ENCODE measurements around the gene CCNT1. TPM values are rescaled to one million over a fixed set of nuclear protein-coding genes. Genes with fewer than 3 reads are reported as not detected.

Gene CCNT1
- total and polyA plus RNA-seq, 2 experiments from 2014 or later, result 12.8 to 33.6 TPM

DNA sequence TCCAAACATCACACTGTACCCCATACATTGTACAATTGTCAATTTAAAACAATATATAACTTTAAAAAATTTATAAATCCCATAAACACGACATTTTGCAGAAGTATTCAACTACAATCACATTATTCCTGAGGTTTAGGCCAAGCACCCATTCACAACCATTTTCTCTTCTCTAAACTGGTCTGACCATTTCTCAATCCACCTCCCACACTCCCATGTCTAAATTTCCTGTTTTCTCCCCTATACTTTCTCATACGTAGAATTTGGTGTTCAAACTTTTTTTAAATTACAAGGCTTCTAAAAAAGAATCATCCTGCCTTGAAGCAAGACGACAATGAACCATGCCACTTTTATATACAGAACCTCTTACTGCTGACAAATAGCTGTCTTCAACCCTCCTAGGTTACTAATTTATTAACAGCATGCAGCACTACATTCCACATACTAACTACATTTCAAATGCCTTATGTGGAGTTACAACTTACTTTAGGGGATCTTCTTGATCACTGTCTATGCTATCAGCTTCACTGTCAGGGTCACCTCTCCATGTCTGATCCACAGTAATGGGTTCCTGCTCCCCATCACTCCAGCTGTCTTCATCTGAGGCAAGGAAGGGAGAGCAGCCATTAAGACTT is 37.8 kb downstream of the CCNT1 start (continued):
- TF ChIP-seq, protein P1, sequence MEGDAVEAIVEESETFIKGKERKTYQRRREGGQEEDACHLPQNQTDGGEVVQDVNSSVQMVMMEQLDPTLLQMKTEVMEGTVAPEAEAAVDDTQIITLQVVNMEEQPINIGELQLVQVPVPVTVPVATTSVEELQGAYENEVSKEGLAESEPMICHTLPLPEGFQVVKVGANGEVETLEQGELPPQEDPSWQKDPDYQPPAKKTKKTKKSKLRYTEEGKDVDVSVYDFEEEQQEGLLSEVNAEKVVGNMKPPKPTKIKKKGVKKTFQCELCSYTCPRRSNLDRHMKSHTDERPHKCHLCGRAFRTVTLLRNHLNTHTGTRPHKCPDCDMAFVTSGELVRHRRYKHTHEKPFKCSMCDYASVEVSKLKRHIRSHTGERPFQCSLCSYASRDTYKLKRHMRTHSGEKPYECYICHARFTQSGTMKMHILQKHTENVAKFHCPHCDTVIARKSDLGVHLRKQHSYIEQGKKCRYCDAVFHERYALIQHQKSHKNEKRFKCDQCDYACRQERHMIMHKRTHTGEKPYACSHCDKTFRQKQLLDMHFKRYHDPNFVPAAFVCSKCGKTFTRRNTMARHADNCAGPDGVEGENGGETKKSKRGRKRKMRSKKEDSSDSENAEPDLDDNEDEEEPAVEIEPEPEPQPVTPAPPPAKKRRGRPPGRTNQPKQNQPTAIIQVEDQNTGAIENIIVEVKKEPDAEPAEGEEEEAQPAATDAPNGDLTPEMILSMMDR (conservative IDR thresholded peaks at IDR 0.05; ENCODE audit: low read depth in 2 of 2), result no peak
- no peak for TF ChIP-seq REST (IDR thresholded peaks at IDR 0.05; ENCODE audit: unreplicated experiment)
- no peak for TF ChIP-seq EZH2 (IDR thresholded peaks at IDR 0.05; ENCODE audit: low read depth, unreplicated experiment)
- TF ChIP-seq NANOG (IDR thresholded peaks at IDR 0.05; ENCODE audit: borderline replicate concordance), result no peak
- no peak for TF ChIP-seq JUNB (IDR thresholded peaks at IDR 0.05; ENCODE audit: unreplicated experiment)
- TF ChIP-seq ZNF114 (CRISPR knock-in tag; IDR thresholded peaks at IDR 0.05), result no peak
- TF ChIP-seq POLR2AphosphoS5 (IDR thresholded peaks at IDR 0.05; ENCODE audit: low read depth), result no peak

DNA sequence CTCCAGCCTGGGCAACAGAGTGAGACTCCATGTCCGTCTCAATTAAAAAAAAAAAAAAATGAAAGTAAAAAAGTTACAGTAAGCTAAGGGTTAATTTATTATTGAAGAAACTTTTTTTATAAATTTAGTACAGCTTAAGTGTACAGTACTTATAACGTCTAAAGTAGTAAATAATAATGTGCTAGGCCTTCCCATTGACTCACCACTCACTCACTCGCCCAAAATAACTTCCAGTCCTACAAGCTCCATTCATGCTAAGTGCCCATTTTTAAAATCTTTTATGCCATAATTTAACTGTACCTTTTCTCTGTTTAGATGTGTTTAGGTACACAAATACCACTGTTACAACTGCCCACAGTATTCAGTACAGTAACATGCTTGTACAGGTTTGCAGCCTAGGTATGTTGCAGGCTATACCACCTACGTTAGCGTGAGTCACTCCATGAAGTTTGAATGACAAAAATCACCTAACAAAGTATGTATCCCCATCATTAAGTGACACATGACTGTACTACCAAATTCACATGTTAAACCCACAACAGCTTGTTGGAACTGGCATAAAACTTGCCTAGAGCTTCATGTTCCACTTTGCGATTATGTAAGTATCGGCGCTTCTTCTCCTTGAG is 45.2 kb downstream of the CCNT1 start:
- Mint-ChIP-seq H3K27ac (no peak overlapping the region), H3K4me1 (no peaks in the 10 kb centered on the region), H3K36me3 (ENCODE audit: low read depth) (peaks cover 84% of the 10 kb centered on the region), H3K27me3 (ENCODE audit: insufficient read depth, low read depth, poor library complexity) (no peaks in the 10 kb centered on the region), H3K9me3 (no peaks in the 10 kb centered on the region), H3K4me3 (no peak overlapping the region)
- Histone ChIP-seq H3K27me3 (ENCODE audit: insufficient read depth) (no peaks in the 10 kb centered on the region), H3K4me2 (no peak overlapping the region), H3F3A (replicated peaks; ENCODE audit: low read depth) (peaks cover 5% of the 10 kb centered on the region; the same call in 1 of the 2 replicates), H3K27ac (ENCODE audit: low read depth) (no peak overlapping the region), H3K4me1 (ENCODE audit: insufficient read depth) (no peaks in the 10 kb centered on the region), H4K20me1 (replicated peaks; ENCODE audit: insufficient read depth) (peaks cover 34% of the 10 kb centered on the region), H3K36me3 (ENCODE audit: insufficient read depth) (peaks cover 91% of the 10 kb centered on the region), H3K4me3 (no peak overlapping the region), H2AFZ (no peak overlapping the region), H3K79me2 (replicated peaks; ENCODE audit: insufficient read depth) (peaks cover 73% of the 10 kb centered on the region), H3K9me2 (ENCODE audit: insufficient read depth) (no peaks in the 10 kb centered on the region)
- DNase-seq (ENCODE audit: low spot score) (no peak), ATAC-seq (no peak)
- TF ChIP-seq JUNB (IDR thresholded peaks at IDR 0.05; ENCODE audit: unreplicated experiment) (no peak), ZNF114 (CRISPR knock-in tag; IDR thresholded peaks at IDR 0.05) (no peak), NANOG (IDR thresholded peaks at IDR 0.05; ENCODE audit: borderline replicate concordance) (no peak), STAT1 (IDR thresholded peaks at IDR 0.05; ENCODE audit: unreplicated experiment) (no peak), CREB1 (CRISPR knock-in tag; IDR thresholded peaks at IDR 0.05; ENCODE audit: low read depth) (no peak)
- TF ChIP-seq, protein P2, sequence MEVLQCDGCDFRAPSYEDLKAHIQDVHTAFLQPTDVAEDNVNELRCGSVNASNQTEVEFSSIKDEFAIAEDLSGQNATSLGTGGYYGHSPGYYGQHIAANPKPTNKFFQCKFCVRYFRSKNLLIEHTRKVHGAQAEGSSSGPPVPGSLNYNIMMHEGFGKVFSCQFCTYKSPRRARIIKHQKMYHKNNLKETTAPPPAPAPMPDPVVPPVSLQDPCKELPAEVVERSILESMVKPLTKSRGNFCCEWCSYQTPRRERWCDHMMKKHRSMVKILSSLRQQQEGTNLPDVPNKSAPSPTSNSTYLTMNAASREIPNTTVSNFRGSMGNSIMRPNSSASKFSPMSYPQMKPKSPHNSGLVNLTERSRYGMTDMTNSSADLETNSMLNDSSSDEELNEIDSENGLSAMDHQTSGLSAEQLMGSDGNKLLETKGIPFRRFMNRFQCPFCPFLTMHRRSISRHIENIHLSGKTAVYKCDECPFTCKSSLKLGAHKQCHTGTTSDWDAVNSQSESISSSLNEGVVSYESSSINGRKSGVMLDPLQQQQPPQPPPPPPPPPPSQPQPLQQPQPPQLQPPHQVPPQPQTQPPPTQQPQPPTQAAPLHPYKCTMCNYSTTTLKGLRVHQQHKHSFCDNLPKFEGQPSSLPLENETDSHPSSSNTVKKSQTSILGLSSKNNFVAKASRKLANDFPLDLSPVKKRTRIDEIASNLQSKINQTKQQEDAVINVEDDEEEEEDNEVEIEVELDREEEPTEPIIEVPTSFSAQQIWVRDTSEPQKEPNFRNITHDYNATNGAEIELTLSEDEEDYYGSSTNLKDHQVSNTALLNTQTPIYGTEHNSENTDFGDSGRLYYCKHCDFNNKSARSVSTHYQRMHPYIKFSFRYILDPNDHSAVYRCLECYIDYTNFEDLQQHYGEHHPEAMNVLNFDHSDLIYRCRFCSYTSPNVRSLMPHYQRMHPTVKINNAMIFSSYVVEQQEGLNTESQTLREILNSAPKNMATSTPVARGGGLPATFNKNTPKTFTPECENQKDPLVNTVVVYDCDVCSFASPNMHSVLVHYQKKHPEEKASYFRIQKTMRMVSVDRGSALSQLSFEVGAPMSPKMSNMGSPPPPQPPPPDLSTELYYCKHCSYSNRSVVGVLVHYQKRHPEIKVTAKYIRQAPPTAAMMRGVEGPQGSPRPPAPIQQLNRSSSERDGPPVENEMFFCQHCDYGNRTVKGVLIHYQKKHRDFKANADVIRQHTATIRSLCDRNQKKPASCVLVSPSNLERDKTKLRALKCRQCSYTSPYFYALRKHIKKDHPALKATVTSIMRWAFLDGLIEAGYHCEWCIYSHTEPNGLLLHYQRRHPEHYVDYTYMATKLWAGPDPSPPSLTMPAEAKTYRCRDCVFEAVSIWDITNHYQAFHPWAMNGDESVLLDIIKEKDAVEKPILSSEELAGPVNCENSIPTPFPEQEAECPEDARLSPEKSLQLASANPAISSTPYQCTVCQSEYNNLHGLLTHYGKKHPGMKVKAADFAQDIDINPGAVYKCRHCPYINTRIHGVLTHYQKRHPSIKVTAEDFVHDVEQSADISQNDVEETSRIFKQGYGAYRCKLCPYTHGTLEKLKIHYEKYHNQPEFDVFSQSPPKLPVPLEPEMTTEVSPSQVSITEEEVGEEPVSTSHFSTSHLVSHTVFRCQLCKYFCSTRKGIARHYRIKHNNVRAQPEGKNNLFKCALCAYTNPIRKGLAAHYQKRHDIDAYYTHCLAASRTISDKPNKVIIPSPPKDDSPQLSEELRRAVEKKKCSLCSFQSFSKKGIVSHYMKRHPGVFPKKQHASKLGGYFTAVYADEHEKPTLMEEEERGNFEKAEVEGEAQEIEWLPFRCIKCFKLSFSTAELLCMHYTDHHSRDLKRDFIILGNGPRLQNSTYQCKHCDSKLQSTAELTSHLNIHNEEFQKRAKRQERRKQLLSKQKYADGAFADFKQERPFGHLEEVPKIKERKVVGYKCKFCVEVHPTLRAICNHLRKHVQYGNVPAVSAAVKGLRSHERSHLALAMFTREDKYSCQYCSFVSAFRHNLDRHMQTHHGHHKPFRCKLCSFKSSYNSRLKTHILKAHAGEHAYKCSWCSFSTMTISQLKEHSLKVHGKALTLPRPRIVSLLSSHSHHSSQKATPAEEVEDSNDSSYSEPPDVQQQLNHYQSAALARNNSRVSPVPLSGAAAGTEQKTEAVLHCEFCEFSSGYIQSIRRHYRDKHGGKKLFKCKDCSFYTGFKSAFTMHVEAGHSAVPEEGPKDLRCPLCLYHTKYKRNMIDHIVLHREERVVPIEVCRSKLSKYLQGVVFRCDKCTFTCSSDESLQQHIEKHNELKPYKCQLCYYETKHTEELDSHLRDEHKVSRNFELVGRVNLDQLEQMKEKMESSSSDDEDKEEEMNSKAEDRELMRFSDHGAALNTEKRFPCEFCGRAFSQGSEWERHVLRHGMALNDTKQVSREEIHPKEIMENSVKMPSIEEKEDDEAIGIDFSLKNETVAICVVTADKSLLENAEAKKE (CRISPR knock-in tag; IDR thresholded peaks at IDR 0.05), result no peak

Measured in GM23338 (cell line).